ELF-1 (cell line): ENCODE results near the gene PAFAH1B1.
"Not testable (repeated sequence)": the region's sequence is repeated elsewhere in the genome, so short reads cannot be mapped to it uniquely, and the experiment has no call there.

ENCODE experiments used
- DNase-seq: peaks from one replicate; pipeline ENCODE4 v3.0.0-alpha.2; 2016; ENCODE audit warnings: low read depth, low spot score

Gene PAFAH1B1

GRCh38 chr17:2635675-2636074, 42.2 kb downstream of the PAFAH1B1 start:
- DNase-seq: no peak

DNA sequence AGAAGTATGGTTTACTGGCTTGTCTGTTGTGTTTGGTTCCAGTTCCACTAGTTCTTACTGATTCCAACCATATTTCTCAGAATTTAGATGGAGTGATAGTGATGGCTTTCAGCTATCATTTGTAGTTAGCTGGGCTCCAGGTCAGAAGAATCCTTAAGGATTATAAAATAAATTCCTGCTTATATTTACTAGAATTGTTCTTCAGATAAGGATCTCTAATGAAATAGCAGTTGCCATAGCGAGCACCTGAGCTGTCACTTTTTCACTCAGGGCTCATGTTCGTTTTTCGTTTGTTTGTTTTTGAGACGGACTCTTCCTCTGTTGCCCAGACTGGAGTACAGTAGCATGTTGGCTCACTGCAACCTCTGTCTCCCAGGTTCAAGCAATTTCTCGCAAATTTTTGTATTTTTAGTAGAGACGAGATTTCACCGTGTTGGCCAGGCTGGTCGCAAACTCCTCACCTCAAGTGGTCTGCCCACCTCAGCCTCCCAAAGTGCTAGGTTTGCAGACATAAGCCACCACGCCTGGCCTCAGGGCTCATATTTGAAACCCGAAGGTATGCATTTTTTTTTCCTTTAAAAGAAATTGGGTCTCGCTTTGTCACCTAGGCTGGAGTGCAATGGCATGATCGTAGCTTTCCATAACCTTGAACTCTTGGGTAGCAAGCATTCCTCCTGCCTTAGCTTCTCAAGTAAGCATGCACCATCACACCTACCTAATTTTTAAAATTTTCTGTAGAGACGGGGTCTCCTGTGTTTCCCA, 42.9 kb downstream of the PAFAH1B1 start:
- DNase-seq: no peak

DNA sequence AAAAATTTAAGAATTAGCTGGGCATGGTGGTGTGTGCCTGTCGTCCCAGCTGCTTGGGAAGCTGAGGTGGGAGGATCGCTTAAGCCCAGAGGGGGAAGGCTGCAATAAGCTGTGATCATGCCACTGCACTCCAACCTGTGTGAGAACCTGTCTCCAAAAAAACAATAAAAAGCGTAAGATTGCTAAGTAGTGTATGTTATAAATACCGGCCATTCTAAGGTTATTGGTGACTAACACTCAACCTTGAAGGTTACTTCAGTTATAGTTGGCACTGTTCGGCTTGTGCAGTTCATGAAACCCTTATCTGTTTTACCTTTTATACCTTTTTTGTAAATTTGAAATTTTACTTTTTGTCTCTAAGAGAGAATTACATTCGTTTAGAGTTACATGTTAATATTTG, 44.0 kb downstream of the PAFAH1B1 start:
- DNase-seq: no peak

GRCh38 chr17:2644971-2645370, 51.5 kb downstream of the PAFAH1B1 start:
- no peak for DNase-seq

DNA sequence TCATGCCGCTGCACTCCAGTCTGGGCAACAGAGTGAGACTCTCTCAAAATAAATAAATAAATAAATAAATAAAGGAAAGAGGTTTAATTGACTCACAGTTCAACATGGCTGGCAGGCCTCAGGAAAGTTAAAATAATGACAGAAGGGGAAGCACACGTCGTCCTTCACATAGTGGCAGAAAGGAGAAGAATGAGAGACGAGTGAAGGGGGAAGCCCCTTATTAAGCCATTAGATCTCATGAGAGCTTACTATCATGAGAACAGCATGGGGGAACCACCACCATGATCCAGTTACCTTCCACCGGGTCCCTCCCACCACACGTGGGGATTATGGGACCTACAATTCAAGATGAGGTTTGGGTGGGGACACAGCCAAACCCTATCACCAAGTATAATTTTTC, 54.5 kb downstream of the PAFAH1B1 start:
- no peak for DNase-seq

GRCh38 chr17:2649191-2649590, 55.7 kb downstream of the PAFAH1B1 start:
- no peak for DNase-seq

- not testable (repeated sequence) for DNase-seq
Measured at GRCh38 chr17:2652911-2653310, 59.5 kb downstream of the PAFAH1B1 start.

- no peak for DNase-seq
Measured at GRCh38 chr17:2655546-2655945, 62.1 kb downstream of the PAFAH1B1 start.

DNA sequence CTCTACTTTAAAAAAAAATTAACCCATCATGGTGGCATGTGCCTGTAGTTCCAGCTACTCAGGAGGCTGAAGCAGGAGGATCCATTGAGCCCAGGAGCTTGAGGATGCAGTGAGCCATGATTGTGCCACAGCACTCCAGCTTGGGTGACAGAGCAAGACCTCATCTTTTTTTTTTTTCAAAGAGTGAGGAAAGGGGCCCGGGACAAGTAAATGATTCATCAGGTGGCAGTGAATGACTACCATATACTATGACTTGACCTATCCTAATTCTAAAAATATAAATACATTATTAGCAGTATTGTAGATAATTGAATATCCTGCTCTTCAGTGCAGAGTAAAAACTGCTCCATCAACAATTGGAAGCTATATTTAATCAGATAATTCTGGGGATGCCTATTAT, 62.8 kb downstream of the PAFAH1B1 start:
- DNase-seq: no peak

GRCh38 chr17:2659337-2659736, 65.9 kb downstream of the PAFAH1B1 start:
- peak; percentile 23 for DNase-seq

DNA sequence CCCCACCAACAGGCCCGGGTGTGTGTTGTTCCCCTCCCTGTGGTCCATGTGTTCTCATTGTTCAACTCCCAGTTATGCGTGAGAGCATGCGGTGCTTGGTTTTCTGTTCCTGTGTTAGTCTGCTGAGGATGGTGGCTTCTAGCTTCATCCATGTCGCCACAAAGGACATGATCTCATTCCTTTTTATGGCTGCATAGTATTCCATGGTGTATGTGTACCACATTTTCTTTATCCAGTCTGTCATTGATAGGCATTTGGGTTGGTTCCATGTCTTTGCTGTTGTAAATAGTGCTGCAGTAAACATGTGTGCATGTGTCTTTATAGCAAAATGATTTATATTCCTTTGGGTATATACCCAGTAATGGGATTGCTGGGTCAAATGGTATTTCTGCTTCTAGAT, 67.0 kb downstream of the PAFAH1B1 start:
- not testable (repeated sequence) for DNase-seq

DNA sequence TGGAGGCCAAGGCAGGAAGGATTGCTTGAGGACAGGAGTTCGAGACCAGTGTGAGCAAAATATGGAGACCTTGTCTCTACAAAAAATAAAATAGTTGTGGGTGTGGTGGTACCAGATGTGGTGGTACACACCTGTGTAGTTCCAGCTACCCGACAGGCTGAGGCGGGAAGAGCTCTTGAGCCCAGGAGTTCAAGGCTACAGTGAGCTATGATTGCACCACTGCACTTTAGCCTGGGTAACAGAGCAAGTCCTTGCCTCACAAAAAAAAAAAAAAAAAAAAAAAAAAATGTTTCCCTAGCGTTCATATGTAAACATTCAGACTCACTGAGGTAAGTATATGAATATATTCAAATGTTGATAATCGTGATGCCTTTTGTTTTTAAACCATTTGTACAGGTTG, 78.6 kb downstream of the PAFAH1B1 start:
- no peak for DNase-seq

GRCh38 chr17:2679247-2679646, 85.8 kb downstream of the PAFAH1B1 start:
- not testable (repeated sequence) for DNase-seq

DNA sequence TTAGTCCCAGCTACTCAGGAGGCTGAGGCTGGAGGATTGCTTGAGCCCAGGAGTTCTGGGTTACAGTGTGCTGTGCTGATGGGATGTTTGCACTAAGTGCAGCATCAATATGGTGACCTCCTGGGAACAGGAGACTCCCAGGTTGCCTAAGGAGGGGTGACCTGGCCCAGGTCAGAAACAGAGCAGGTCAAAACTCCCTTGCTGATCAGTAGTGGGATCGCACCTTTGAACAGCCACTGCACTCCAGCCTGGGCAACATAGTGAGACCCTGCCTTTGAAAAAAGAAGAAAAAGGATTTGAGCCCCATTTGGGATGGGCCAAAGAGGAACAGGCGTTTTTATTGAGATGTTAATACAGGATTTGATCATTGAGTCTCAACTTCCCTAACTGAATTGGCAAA, 87.5 kb downstream of the PAFAH1B1 start:
- DNase-seq: no peak

DNA sequence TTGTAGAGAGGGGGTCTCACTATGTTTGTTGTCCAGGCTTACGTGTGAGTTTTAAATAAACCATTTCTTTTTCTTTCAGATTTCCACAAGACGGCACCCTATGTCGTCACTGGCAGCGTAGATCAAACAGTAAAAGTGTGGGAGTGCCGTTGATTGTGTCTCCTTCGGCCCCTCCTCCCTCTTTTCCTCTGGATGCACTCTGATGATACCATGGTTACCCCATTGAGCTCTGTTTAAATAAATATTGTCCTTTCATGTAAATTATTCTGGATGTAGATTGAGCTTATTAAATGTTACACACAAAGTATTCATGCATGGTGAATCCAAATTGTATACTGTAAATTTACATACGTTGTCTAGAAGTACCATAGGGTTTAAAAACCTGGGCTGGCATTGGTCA, 88.2 kb downstream of the PAFAH1B1 start:
- DNase-seq: no peak

GRCh38 chr17:2682176-2682938, 88.9 kb downstream of the PAFAH1B1 start:
- DNase-seq: no peak

- no peak for DNase-seq
Measured at GRCh38 chr17:2683912-2684311, 90.5 kb downstream of the PAFAH1B1 start.

GRCh38 chr17:2684549-2684948, 91.1 kb downstream of the PAFAH1B1 start:
- no peak for DNase-seq

- no peak for DNase-seq
Measured at GRCh38 chr17:2685696-2686095, 92.2 kb downstream of the PAFAH1B1 start.

GRCh38 chr17:2687074-2687418, 93.6 kb downstream of the PAFAH1B1 start:
- no peak for DNase-seq

GRCh38 chr17:2688351-2689342, 95.2 kb downstream of the PAFAH1B1 start:
- DNase-seq: no peak
